GM23338 (cell line): ENCODE measurements around the gene BCO1.

ENCODE experiments used
- CREB1 ChIP-seq: fragments of 250-450 bp; sonication (Bioruptor Pico); IDR thresholded peaks from 2 replicates; pipeline ENCODE4 v1.5.0; 2020; ENCODE audit warnings: low read depth, mild to moderate bottlenecking, moderate library complexity
- ETS1 ChIP-seq: IDR thresholded peaks from 2 replicates; pipeline ENCODE4 v1.6.1; 2016; ENCODE audit warnings: antibody characterized with exemption
- EZH2 ChIP-seq: fragments of 200-600 bp; sonication (generic); IDR thresholded peaks from one replicate; pipeline ENCODE4 v1.8.0; 2017; ENCODE audit warnings: antibody characterized with exemption, mild to moderate bottlenecking, low read depth; ENCODE audit not compliant: unreplicated experiment
- EZH2phosphoT487 ChIP-seq: fragments of 200-600 bp; sonication (generic); IDR thresholded peaks from one replicate; pipeline ENCODE4 v1.8.1; 2018; ENCODE audit warnings: antibody characterized with exemption; ENCODE audit not compliant: unreplicated experiment
- JUNB ChIP-seq: IDR thresholded peaks from one replicate; pipeline ENCODE4 v1.6.1; 2016; ENCODE audit warnings: antibody characterized with exemption; ENCODE audit not compliant: unreplicated experiment
- NANOG ChIP-seq: IDR thresholded peaks from 2 replicates; pipeline ENCODE4 v1.6.1; 2016; ENCODE audit warnings: antibody characterized with exemption, borderline replicate concordance
- POLR2AphosphoS5 ChIP-seq: IDR thresholded peaks from 2 replicates; pipeline ENCODE4 v1.6.1; 2016; ENCODE audit warnings: antibody characterized with exemption, low read depth
- STAT1 ChIP-seq: IDR thresholded peaks from one replicate; pipeline ENCODE4 v1.6.1; 2016; ENCODE audit warnings: antibody characterized with exemption; ENCODE audit not compliant: unreplicated experiment
- ZNF114 ChIP-seq: fragments of 250-450 bp; sonication (Bioruptor Pico); IDR thresholded peaks from 2 replicates; pipeline ENCODE4 v1.5.0; 2020; ENCODE audit warnings: mild to moderate bottlenecking, moderate library complexity
- ZNF331 ChIP-seq: fragments of 250-450 bp; sonication (Bioruptor Pico); IDR thresholded peaks from 2 replicates; pipeline ENCODE4 v1.5.0; 2020; ENCODE audit warnings: low read depth, mild to moderate bottlenecking, moderate library complexity
- TF ChIP-seq, protein P1 (sequence below), 2 experiments: fragments of 200-600 bp in 1 of 2; sonication (generic) in 1 of 2; conservative IDR thresholded peaks; 2 replicates each; pipeline versions ENCODE4 v1.5.1 to v1.6.1; 2016 to 2017; ENCODE audit warnings: antibody characterized with exemption in 2 of 2, low read depth in 2 of 2, mild to moderate bottlenecking in 2 of 2, moderate library complexity in 1 of 2
- TF ChIP-seq, protein P2 (sequence below): IDR thresholded peaks from one replicate; pipeline ENCODE4 v1.6.1; 2018; ENCODE audit warnings: antibody characterized with exemption; ENCODE audit not compliant: unreplicated experiment
- TF ChIP-seq, protein P3 (sequence below): fragments of 250-450 bp; sonication (Bioruptor Pico); IDR thresholded peaks from 2 replicates; pipeline ENCODE4 v1.5.0; 2020; ENCODE audit warnings: mild to moderate bottlenecking, moderate library complexity

DNA sequence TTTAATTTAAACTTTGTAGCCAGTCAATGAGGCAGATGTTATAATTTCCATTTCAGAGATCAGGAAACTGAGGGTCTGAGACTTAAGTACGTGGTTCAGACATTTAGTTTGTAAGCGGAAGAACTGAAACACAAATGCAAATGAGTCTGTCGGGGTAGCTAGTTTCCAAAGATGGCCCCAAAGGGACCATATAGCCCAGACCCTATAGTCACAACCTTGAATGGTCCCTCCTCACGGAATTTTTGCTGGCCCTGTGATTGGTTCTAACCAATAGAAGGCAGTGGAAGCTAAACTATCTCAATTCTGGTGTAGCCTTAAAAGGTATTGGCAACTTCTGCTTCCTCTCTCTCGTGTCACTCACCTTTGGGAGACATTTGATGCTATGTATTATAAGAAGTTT lies 7.5 kb upstream of the BCO1 start:
- TF ChIP-seq, protein P1, sequence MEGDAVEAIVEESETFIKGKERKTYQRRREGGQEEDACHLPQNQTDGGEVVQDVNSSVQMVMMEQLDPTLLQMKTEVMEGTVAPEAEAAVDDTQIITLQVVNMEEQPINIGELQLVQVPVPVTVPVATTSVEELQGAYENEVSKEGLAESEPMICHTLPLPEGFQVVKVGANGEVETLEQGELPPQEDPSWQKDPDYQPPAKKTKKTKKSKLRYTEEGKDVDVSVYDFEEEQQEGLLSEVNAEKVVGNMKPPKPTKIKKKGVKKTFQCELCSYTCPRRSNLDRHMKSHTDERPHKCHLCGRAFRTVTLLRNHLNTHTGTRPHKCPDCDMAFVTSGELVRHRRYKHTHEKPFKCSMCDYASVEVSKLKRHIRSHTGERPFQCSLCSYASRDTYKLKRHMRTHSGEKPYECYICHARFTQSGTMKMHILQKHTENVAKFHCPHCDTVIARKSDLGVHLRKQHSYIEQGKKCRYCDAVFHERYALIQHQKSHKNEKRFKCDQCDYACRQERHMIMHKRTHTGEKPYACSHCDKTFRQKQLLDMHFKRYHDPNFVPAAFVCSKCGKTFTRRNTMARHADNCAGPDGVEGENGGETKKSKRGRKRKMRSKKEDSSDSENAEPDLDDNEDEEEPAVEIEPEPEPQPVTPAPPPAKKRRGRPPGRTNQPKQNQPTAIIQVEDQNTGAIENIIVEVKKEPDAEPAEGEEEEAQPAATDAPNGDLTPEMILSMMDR (conservative IDR thresholded peaks at IDR 0.05; ENCODE audit: low read depth in 2 of 2): no peak
- TF ChIP-seq ZNF331 (CRISPR knock-in tag) (no peak), EZH2phosphoT487 (no peak), EZH2 (no peak), JUNB (no peak), POLR2AphosphoS5 (no peak), ETS1 (no peak), STAT1 (no peak), CREB1 (CRISPR knock-in tag) (no peak), ZNF114 (CRISPR knock-in tag) (no peak), NANOG (no peak)
- TF ChIP-seq, protein P2, sequence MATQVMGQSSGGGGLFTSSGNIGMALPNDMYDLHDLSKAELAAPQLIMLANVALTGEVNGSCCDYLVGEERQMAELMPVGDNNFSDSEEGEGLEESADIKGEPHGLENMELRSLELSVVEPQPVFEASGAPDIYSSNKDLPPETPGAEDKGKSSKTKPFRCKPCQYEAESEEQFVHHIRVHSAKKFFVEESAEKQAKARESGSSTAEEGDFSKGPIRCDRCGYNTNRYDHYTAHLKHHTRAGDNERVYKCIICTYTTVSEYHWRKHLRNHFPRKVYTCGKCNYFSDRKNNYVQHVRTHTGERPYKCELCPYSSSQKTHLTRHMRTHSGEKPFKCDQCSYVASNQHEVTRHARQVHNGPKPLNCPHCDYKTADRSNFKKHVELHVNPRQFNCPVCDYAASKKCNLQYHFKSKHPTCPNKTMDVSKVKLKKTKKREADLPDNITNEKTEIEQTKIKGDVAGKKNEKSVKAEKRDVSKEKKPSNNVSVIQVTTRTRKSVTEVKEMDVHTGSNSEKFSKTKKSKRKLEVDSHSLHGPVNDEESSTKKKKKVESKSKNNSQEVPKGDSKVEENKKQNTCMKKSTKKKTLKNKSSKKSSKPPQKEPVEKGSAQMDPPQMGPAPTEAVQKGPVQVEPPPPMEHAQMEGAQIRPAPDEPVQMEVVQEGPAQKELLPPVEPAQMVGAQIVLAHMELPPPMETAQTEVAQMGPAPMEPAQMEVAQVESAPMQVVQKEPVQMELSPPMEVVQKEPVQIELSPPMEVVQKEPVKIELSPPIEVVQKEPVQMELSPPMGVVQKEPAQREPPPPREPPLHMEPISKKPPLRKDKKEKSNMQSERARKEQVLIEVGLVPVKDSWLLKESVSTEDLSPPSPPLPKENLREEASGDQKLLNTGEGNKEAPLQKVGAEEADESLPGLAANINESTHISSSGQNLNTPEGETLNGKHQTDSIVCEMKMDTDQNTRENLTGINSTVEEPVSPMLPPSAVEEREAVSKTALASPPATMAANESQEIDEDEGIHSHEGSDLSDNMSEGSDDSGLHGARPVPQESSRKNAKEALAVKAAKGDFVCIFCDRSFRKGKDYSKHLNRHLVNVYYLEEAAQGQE: no peak
- TF ChIP-seq, protein P3, sequence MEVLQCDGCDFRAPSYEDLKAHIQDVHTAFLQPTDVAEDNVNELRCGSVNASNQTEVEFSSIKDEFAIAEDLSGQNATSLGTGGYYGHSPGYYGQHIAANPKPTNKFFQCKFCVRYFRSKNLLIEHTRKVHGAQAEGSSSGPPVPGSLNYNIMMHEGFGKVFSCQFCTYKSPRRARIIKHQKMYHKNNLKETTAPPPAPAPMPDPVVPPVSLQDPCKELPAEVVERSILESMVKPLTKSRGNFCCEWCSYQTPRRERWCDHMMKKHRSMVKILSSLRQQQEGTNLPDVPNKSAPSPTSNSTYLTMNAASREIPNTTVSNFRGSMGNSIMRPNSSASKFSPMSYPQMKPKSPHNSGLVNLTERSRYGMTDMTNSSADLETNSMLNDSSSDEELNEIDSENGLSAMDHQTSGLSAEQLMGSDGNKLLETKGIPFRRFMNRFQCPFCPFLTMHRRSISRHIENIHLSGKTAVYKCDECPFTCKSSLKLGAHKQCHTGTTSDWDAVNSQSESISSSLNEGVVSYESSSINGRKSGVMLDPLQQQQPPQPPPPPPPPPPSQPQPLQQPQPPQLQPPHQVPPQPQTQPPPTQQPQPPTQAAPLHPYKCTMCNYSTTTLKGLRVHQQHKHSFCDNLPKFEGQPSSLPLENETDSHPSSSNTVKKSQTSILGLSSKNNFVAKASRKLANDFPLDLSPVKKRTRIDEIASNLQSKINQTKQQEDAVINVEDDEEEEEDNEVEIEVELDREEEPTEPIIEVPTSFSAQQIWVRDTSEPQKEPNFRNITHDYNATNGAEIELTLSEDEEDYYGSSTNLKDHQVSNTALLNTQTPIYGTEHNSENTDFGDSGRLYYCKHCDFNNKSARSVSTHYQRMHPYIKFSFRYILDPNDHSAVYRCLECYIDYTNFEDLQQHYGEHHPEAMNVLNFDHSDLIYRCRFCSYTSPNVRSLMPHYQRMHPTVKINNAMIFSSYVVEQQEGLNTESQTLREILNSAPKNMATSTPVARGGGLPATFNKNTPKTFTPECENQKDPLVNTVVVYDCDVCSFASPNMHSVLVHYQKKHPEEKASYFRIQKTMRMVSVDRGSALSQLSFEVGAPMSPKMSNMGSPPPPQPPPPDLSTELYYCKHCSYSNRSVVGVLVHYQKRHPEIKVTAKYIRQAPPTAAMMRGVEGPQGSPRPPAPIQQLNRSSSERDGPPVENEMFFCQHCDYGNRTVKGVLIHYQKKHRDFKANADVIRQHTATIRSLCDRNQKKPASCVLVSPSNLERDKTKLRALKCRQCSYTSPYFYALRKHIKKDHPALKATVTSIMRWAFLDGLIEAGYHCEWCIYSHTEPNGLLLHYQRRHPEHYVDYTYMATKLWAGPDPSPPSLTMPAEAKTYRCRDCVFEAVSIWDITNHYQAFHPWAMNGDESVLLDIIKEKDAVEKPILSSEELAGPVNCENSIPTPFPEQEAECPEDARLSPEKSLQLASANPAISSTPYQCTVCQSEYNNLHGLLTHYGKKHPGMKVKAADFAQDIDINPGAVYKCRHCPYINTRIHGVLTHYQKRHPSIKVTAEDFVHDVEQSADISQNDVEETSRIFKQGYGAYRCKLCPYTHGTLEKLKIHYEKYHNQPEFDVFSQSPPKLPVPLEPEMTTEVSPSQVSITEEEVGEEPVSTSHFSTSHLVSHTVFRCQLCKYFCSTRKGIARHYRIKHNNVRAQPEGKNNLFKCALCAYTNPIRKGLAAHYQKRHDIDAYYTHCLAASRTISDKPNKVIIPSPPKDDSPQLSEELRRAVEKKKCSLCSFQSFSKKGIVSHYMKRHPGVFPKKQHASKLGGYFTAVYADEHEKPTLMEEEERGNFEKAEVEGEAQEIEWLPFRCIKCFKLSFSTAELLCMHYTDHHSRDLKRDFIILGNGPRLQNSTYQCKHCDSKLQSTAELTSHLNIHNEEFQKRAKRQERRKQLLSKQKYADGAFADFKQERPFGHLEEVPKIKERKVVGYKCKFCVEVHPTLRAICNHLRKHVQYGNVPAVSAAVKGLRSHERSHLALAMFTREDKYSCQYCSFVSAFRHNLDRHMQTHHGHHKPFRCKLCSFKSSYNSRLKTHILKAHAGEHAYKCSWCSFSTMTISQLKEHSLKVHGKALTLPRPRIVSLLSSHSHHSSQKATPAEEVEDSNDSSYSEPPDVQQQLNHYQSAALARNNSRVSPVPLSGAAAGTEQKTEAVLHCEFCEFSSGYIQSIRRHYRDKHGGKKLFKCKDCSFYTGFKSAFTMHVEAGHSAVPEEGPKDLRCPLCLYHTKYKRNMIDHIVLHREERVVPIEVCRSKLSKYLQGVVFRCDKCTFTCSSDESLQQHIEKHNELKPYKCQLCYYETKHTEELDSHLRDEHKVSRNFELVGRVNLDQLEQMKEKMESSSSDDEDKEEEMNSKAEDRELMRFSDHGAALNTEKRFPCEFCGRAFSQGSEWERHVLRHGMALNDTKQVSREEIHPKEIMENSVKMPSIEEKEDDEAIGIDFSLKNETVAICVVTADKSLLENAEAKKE (CRISPR knock-in tag): no peak
